GM21526 (cell line): ENCODE data around the gene ARRDC4.
"Not testable (repeated sequence)": the region's sequence is repeated elsewhere in the genome, so short reads cannot be mapped to it uniquely, and the experiment has no call there.

Source experiments
- ATAC-seq: cut with Tn5 transposase; IDR thresholded peaks from one replicate; pipeline ENCODE4 v1.9.1; 2021; ENCODE audit warnings: moderate library complexity; ENCODE audit not compliant: unreplicated experiment, low FRiP score

The ARRDC4 gene

GRCh38 chr15:97963779-97964178 lies 3.3 kb downstream of the ARRDC4 start:
- ATAC-seq: no peak

GRCh38 chr15:97966246-97966645 lies 5.7 kb downstream of the ARRDC4 start:
- ATAC-seq: no peak

- ATAC-seq: no peak
These were observed 6.6 kb downstream of the ARRDC4 start for GRCh38 chr15:97966924-97967620.

GRCh38 chr15:97967881-97968280 lies 7.4 kb downstream of the ARRDC4 start:
- no peak for ATAC-seq

GRCh38 chr15:97968380-97968779 lies 7.9 kb downstream of the ARRDC4 start:
- ATAC-seq: no peak

- no peak for ATAC-seq
These were observed 11.9 kb downstream of the ARRDC4 start for GRCh38 chr15:97972366-97972765.

GRCh38 chr15:97976129-97976528 lies 15.6 kb downstream of the ARRDC4 start:
- no peak for ATAC-seq

GRCh38 chr15:97976766-97977503 lies 16.4 kb downstream of the ARRDC4 start:
- ATAC-seq: no peak

GRCh38 chr15:97977734-97978133 lies 17.2 kb downstream of the ARRDC4 start:
- ATAC-seq: no peak

- no peak for ATAC-seq
These were observed 18.1 kb downstream of the ARRDC4 start for GRCh38 chr15:97978401-97979139.

- ATAC-seq: no peak
These were observed 18.6 kb downstream of the ARRDC4 start for GRCh38 chr15:97979140-97979520.

- no peak for ATAC-seq
These were observed 20.6 kb downstream of the ARRDC4 start for GRCh38 chr15:97981058-97981457.

- ATAC-seq: no peak
These were observed 21.3 kb downstream of the ARRDC4 start for GRCh38 chr15:97981758-97982157.

- ATAC-seq: no peak
These were observed 23.7 kb downstream of the ARRDC4 start for GRCh38 chr15:97984157-97984556.

GRCh38 chr15:97985979-97986378 lies 25.5 kb downstream of the ARRDC4 start:
- not testable (repeated sequence) for ATAC-seq

- ATAC-seq: no peak
These were observed 26.3 kb downstream of the ARRDC4 start for GRCh38 chr15:97986781-97987180.

- no peak for ATAC-seq
These were observed 28.8 kb downstream of the ARRDC4 start for GRCh38 chr15:97989299-97989698.

GRCh38 chr15:97991972-97992541 lies 31.6 kb downstream of the ARRDC4 start:
- no peak for ATAC-seq

GRCh38 chr15:97992823-97993222 lies 32.3 kb downstream of the ARRDC4 start:
- ATAC-seq: no peak

- no peak for ATAC-seq
These were observed 32.8 kb downstream of the ARRDC4 start for GRCh38 chr15:97993310-97993738.

GRCh38 chr15:97994236-97994635 lies 33.7 kb downstream of the ARRDC4 start:
- no peak for ATAC-seq
